ENCODE measurements around the gene SOD3.

The SOD3 gene

GRCh38 chr4:24800325-24800895 is 5.0 kb downstream of the SOD3 start:
- Histone ChIP-seq H3K4me1 (ENCODE audit: control insufficient read depth, insufficient read depth, low read length) (peaks cover 1% of the 10 kb centered on the region; the same call in 1 of the 2 replicates), H3K4me3 (ENCODE audit: low read length) (peak overlapping the region; percentile 37; the same call in 1 of the 2 replicates), H3K27me3 (ENCODE audit: control insufficient read depth, insufficient read depth, low read length) (peaks cover 20% of the 10 kb centered on the region; the same call in 1 of the 2 replicates), H3K27ac (ENCODE audit: low read length) (no peak overlapping the region), H3K36me3 (ENCODE audit: control insufficient read depth, insufficient read depth, low read length) (no peaks in the 10 kb centered on the region), H3K9me3 (ENCODE audit: control insufficient read depth, insufficient read depth, low read length) (no peaks in the 10 kb centered on the region)
- DNase-seq (ENCODE audit: low read depth, low spot score), result no peak
- no CpG with 5 or more reads among the region's 25 CpGs for WGBS (ENCODE audit: insufficient coverage, insufficient read length)

DNA sequence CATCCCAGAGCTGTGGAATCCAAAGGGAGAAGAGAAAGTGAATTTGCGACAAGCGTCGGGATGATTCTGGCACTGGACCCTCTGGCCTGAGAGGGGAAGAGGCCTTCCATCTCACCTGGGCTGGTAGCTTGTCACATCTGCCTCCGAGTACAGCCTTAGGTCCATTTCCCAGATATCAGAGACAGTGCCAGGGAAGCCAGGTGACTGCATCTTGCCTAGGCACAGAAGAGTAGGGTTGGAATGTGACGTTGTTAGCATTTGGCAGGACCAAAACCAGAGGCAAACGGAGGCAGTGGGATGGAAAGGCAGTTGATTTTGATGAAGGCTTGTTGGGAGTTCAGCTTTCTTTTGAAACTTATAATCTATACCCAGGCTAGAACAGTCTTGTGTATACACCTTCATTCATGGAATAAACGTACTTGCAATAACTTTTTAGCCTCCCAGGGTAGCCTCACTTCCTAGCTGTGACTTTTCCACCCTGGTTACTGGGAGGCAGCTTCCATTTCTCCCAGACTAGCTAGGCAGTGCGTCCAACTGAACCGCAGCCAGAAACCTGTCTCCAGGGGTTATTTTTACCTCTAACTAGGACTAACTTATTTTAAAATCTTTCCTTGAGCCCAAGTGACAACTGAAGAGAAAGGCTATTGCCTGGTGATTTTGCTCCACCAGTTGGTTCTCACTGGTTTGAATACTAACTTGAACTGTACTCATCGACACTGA is 5.9 kb downstream of the SOD3 start:
- H3K27me3 ChIP-seq (ENCODE audit: control insufficient read depth, insufficient read depth, low read length), result peaks cover 20% of the 10 kb centered on the region; the same call in 1 of the 2 replicates
- DNase-seq (ENCODE audit: low read depth, low spot score), result no peak

GRCh38 chr4:24802648-24803047 is 7.3 kb downstream of the SOD3 start:
- no CpG with 5 or more reads among the region's 6 CpGs for WGBS (ENCODE audit: insufficient coverage, insufficient read length)
- H3K27me3 ChIP-seq (ENCODE audit: control insufficient read depth, insufficient read depth, low read length), result peaks cover 20% of the 10 kb centered on the region; the same call in 1 of the 2 replicates
- H3K4me1 ChIP-seq (ENCODE audit: control insufficient read depth, insufficient read depth, low read length), result peaks cover 1% of the 10 kb centered on the region; the same call in 1 of the 2 replicates
- H3K9me3 ChIP-seq (ENCODE audit: control insufficient read depth, insufficient read depth, low read length), result no peaks in the 10 kb centered on the region
- H3K27ac ChIP-seq (ENCODE audit: low read length), result no peak overlapping the region
- no peak overlapping the region for H3K4me3 ChIP-seq (ENCODE audit: low read length)
- H3K36me3 ChIP-seq (ENCODE audit: control insufficient read depth, insufficient read depth, low read length), result no peaks in the 10 kb centered on the region
- no peak for DNase-seq (ENCODE audit: low read depth, low spot score)

More for the DNA sequence above, 5.9 kb downstream of the SOD3 start:
- WGBS (ENCODE audit: insufficient coverage, insufficient read length), result no CpG with 5 or more reads among the region's 10 CpGs
- H3K9me3 ChIP-seq (ENCODE audit: control insufficient read depth, insufficient read depth, low read length), result no peaks in the 10 kb centered on the region
- no peak overlapping the region for H3K4me3 ChIP-seq (ENCODE audit: low read length)
- H3K27ac ChIP-seq (ENCODE audit: low read length), result no peak overlapping the region
- peaks cover 1% of the 10 kb centered on the region; the same call in 1 of the 2 replicates for H3K4me1 ChIP-seq (ENCODE audit: control insufficient read depth, insufficient read depth, low read length)
- H3K36me3 ChIP-seq (ENCODE audit: control insufficient read depth, insufficient read depth, low read length), result no peaks in the 10 kb centered on the region

DNA sequence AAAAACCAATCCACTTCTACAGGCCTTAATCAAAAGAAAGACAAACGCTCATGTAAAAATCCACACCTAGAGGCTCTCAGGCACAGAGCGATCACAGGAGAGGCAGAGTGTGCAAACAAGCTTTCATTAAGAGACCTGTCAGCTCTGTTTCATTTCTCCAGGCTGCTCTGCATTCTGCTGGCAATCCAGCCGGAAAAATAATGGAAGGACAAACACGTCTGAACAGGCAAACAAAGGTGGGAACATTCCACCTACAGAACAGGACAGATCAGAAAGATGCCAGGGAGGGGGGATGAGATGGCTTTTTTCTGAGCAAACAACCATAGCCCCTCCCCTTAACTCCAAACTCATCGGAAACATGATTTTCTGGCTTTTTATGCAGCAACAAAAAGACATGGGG is 9.7 kb downstream of the SOD3 start:
- Histone ChIP-seq H3K27me3 (ENCODE audit: control insufficient read depth, insufficient read depth, low read length) (peaks cover 3% of the 10 kb centered on the region; the same call in 1 of the 2 replicates), H3K27ac (ENCODE audit: low read length) (no peak overlapping the region), H3K4me3 (ENCODE audit: low read length) (no peak overlapping the region), H3K9me3 (ENCODE audit: control insufficient read depth, insufficient read depth, low read length) (no peaks in the 10 kb centered on the region), H3K36me3 (ENCODE audit: control insufficient read depth, insufficient read depth, low read length) (no peaks in the 10 kb centered on the region), H3K4me1 (ENCODE audit: control insufficient read depth, insufficient read depth, low read length) (peaks cover 2% of the 10 kb centered on the region; the same call in 1 of the 2 replicates)
- WGBS (ENCODE audit: insufficient coverage, insufficient read length), result no CpG with 5 or more reads among the region's 5 CpGs
- no peak for DNase-seq (ENCODE audit: low read depth, low spot score)

DNA sequence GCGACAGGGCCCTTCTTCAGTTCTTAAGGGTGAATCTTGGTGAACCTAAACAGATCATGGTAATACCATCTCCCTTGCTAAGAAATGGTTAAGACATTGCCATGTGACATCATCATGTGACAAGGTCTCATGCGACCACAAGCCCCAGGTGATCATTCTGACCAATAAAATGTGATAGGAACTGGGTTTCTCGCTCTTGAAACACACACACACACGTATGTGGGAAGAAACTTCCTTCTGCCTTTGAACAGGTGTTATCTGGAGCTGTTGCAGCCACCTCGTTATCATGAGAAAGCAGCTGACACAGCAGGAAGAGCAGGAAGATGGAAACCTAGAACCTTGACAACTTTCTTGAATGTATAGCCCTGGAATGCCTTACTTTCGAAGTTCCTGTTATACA is 10.2 kb downstream of the SOD3 start:
- H3K27me3 ChIP-seq (ENCODE audit: control insufficient read depth, insufficient read depth, low read length), result no peaks in the 10 kb centered on the region; the same call in 1 of the 2 replicates
- DNase-seq (ENCODE audit: low read depth, low spot score), result no peak
- no peaks in the 10 kb centered on the region for H3K9me3 ChIP-seq (ENCODE audit: control insufficient read depth, insufficient read depth, low read length)
- whole genome bisulfite sequencing (ENCODE audit: insufficient coverage, insufficient read length), result no CpG with 5 or more reads among the region's 6 CpGs
- H3K4me3 ChIP-seq (ENCODE audit: low read length), result no peak overlapping the region
- no peaks in the 10 kb centered on the region for H3K36me3 ChIP-seq (ENCODE audit: control insufficient read depth, insufficient read depth, low read length)
- H3K4me1 ChIP-seq (ENCODE audit: control insufficient read depth, insufficient read depth, low read length), result peaks cover 1% of the 10 kb centered on the region; the same call in 1 of the 2 replicates
- H3K27ac ChIP-seq (ENCODE audit: low read length), result no peak overlapping the region

- Histone ChIP-seq H3K9me3 (ENCODE audit: control insufficient read depth, insufficient read depth, low read length) (no peaks in the 10 kb centered on the region), H3K4me1 (ENCODE audit: control insufficient read depth, insufficient read depth, low read length) (peaks cover 1% of the 10 kb centered on the region; the same call in 1 of the 2 replicates), H3K36me3 (ENCODE audit: control insufficient read depth, insufficient read depth, low read length) (no peaks in the 10 kb centered on the region), H3K4me3 (ENCODE audit: low read length) (no peak overlapping the region), H3K27ac (ENCODE audit: low read length) (no peak overlapping the region), H3K27me3 (ENCODE audit: control insufficient read depth, insufficient read depth, low read length) (no peaks in the 10 kb centered on the region)
- DNase-seq (ENCODE audit: low read depth, low spot score), result no peak
- WGBS (ENCODE audit: insufficient coverage, insufficient read length), result no CpG with 5 or more reads among the region's 11 CpGs
These were observed 11.0 kb downstream of the SOD3 start for GRCh38 chr4:24806206-24806990.

DNA sequence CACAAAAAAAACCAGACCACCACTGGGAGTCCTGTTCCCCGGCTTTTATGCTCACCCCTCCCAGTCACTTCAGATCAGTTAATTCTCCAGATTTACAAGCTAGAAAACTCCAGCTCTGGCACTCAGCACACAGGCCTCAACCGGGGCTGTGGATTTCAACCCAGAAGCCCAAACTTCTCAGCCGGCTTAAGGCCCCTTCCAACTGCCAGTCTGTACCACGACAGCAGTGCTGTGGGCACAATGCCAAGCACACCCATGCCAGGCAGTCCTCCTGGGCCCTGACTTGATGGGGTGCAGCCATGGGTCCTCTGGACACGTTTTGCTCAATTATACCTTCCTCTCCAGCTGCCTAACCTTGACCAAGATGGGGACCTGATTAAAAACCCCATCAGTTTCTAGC is 12.2 kb downstream of the SOD3 start:
- no peak overlapping the region for H3K27ac ChIP-seq (ENCODE audit: low read length)
- H3K4me3 ChIP-seq (ENCODE audit: low read length), result no peak overlapping the region
- peaks cover 1% of the 10 kb centered on the region; the same call in 1 of the 2 replicates for H3K4me1 ChIP-seq (ENCODE audit: control insufficient read depth, insufficient read depth, low read length)
- H3K36me3 ChIP-seq (ENCODE audit: control insufficient read depth, insufficient read depth, low read length), result no peaks in the 10 kb centered on the region
- WGBS (ENCODE audit: insufficient coverage, insufficient read length), result no CpG with 5 or more reads among the region's 5 CpGs
- H3K9me3 ChIP-seq (ENCODE audit: control insufficient read depth, insufficient read depth, low read length), result no peaks in the 10 kb centered on the region
- no peaks in the 10 kb centered on the region for H3K27me3 ChIP-seq (ENCODE audit: control insufficient read depth, insufficient read depth, low read length)
- no peak for DNase-seq (ENCODE audit: low read depth, low spot score)

GRCh38 chr4:24808261-24808660 is 12.9 kb downstream of the SOD3 start:
- no CpG with 5 or more reads among the region's 14 CpGs for WGBS (ENCODE audit: insufficient coverage, insufficient read length)
- Histone ChIP-seq H3K36me3 (ENCODE audit: control insufficient read depth, insufficient read depth, low read length) (no peaks in the 10 kb centered on the region), H3K27me3 (ENCODE audit: control insufficient read depth, insufficient read depth, low read length) (no peaks in the 10 kb centered on the region)

DNA sequence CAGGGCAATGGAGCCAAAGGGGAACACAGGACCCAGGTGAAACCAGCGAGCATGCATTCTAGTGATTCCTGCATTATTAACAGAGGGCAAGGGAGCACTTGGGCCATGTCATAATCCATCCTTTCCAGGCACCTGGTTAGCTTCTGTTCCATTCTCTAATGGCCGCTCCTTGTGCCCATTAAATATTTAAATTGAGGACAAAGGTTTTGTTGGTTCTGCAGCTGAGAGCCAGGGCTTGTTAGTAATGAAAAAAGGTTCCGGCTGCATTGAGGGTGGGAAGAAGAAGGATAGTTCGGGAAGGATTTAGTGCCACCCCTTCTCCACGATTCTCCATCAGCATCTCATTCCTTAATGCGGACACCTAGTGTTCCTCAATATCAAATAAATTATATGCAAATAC is 13.6 kb downstream of the SOD3 start:
- no peak for DNase-seq (ENCODE audit: low read depth, low spot score)

More at GRCh38 chr4:24808261-24808660, 12.9 kb downstream of the SOD3 start:
- Histone ChIP-seq H3K27ac (ENCODE audit: low read length) (no peak overlapping the region), H3K9me3 (ENCODE audit: control insufficient read depth, insufficient read depth, low read length) (no peaks in the 10 kb centered on the region), H3K4me1 (ENCODE audit: control insufficient read depth, insufficient read depth, low read length) (peaks cover 1% of the 10 kb centered on the region; the same call in 1 of the 2 replicates), H3K4me3 (ENCODE audit: low read length) (no peak overlapping the region)
- DNase-seq (ENCODE audit: low read depth, low spot score), result no peak

DNA sequence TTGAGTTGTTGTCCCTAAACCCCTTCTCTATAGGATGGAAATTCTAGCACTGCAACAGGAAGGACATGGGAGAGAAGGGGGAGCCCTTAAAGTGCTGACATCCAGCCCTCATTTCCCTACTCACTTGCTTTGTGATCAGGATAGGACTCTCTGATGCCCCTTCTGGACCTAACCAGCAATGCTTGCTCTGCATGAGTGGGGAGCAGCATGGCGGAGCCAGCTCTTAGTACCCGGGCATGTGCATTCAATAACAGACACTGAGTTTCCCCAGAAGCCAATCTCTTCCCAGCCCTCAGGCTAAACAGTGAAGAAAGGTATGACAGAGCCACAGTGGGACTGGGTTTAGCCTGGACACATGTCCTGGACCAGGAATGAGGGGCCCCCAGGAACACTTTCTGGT is 14.0 kb downstream of the SOD3 start:
- WGBS (ENCODE audit: insufficient coverage, insufficient read length), result no CpG with 5 or more reads among the region's 2 CpGs
- no peaks in the 10 kb centered on the region for H3K9me3 ChIP-seq (ENCODE audit: control insufficient read depth, insufficient read depth, low read length)
- DNase-seq (ENCODE audit: low read depth, low spot score), result no peak
- H3K27ac ChIP-seq (ENCODE audit: low read length), result no peak overlapping the region
- no peaks in the 10 kb centered on the region for H3K36me3 ChIP-seq (ENCODE audit: control insufficient read depth, insufficient read depth, low read length)
- no peaks in the 10 kb centered on the region for H3K27me3 ChIP-seq (ENCODE audit: control insufficient read depth, insufficient read depth, low read length)
- H3K4me3 ChIP-seq (ENCODE audit: low read length), result no peak overlapping the region
- H3K4me1 ChIP-seq (ENCODE audit: control insufficient read depth, insufficient read depth, low read length), result peaks cover 1% of the 10 kb centered on the region; the same call in 1 of the 2 replicates

More for the DNA sequence above, 13.6 kb downstream of the SOD3 start:
- H3K4me3 ChIP-seq (ENCODE audit: low read length), result no peak overlapping the region
- no CpG with 5 or more reads among the region's 6 CpGs for WGBS (ENCODE audit: insufficient coverage, insufficient read length)
- no peaks in the 10 kb centered on the region for H3K36me3 ChIP-seq (ENCODE audit: control insufficient read depth, insufficient read depth, low read length)
- no peaks in the 10 kb centered on the region for H3K27me3 ChIP-seq (ENCODE audit: control insufficient read depth, insufficient read depth, low read length)
- H3K27ac ChIP-seq (ENCODE audit: low read length), result no peak overlapping the region
- no peaks in the 10 kb centered on the region for H3K9me3 ChIP-seq (ENCODE audit: control insufficient read depth, insufficient read depth, low read length)
- peaks cover 1% of the 10 kb centered on the region; the same call in 1 of the 2 replicates for H3K4me1 ChIP-seq (ENCODE audit: control insufficient read depth, insufficient read depth, low read length)
